CD4-positive, alpha-beta T cell treated with Interleukin-1 beta for 1 hour (primary cell): ENCODE results near the gene CNNM2.

Experiments
- DNase-seq, 2 donors: peaks; one replicate each; pipeline ENCODE4 v3.0.0-alpha.2; 2020 to 2022

Gene CNNM2

GRCh38 chr10:102917962-102918816 lies at the start of gene CNNM2:
Gene CNNM2 (plus strand): TSS chr10:102918294. CDS start chr10:102918481, 187 bp downstream.
- peak; percentile 100 for DNase-seq

DNA sequence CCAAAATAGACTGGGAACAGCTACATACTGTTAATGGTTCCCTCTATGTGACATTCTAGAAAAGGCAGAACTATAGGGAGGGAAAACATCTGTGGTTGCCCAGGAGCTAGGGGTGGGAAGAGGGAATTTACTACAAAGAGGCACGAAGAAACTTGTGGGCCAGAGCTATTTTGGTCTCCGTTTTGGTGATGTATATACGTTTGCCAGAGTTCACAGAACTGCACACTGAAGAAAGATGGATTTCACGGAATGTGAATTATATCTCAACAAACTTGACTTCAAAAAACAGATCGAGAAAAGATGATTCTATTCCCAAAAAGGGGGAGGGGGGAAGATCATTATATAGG lies 49.2 kb upstream of the CNNM2 start:
- no peak for DNase-seq

GRCh38 chr10:102869258-102870198 lies 48.6 kb upstream of the CNNM2 start, which contains the start of gene AS3MT:
Gene AS3MT (plus strand): TSS chr10:102869470. CDS start chr10:102869593, 123 bp downstream.
- no peak for DNase-seq

- DNase-seq, result no peak
Observed at GRCh38 chr10:102870221-102870620, 47.9 kb upstream of the CNNM2 start.

- no peak for DNase-seq
Observed at GRCh38 chr10:102872163-102872562, 45.9 kb upstream of the CNNM2 start.

DNA sequence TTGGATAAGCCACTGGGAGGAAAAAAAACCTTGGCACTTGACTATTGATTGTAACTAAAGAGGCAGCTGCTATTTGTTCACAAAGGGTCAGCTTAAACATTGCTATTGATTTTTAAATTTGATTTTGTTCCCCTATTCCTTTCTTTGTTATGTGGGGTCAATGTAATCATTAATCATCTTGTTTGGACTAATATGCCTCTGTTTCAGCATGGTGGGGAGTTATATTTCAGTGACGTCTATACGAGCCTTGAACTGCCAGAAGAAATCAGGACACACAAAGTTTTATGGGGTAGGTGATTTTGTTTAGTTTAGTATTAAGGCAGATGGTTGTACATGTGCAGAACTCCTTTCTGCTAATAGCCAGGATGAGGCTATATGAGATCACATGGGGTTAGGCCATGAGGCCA lies 41.3 kb upstream of the CNNM2 start:
- DNase-seq, result no peak

DNA sequence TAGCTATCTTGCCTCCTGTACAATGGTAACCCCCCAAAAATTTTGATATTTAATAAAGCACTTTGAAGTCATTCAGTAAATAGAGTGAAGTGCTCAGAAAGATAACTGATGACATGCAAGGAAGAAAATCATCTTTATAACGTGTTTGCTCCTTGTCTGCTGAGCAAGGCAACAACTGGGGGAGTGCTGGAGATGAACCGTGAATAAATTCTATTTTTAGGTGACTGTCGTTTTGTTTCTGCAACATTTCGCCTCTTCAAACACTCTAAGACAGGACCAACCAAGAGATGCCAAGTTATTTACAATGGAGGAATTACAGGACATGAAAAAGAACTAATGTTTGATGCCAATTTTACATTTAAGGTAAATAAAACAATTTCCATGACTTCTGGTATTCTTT lies 39.5 kb upstream of the CNNM2 start:
- no peak for DNase-seq

DNA sequence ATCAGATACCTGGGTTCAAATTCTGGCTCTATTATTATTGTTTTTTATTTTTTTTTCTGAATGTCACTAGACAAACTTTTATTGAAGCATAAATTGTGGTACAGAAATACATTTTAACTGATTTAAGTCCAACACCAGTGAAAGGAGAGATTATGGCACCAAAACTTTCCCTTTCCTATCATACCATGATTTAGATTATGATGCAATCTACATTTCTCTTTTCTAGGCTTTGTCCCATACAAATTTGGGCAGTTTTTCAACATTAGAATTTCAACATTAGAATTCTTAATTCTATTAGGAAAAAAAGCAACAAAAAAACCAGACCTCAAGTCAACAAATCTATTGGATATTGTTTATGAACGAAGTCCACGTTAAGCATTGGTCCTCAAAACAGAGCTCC lies 37.8 kb upstream of the CNNM2 start:
- no peak for DNase-seq

DNA sequence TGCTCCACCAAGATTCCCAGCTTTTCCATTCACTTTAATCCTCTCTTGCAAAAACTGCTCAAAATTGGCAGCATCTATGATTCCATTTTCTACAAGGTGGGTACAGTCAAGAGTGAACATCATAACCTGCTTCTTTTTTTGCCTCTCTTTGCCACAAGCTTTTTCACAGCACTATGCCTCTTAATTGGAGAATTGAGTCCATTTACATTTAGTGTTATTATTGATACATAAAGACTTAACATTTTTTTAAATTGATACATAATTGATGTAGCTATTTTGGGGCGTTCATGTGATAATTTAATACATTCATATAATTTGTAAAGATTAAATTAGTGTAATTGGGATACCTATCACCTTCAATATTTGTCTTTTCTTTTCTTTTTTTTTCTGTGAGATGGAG lies 30.0 kb upstream of the CNNM2 start:
- DNase-seq, result no peak

GRCh38 chr10:102894466-102895213 lies 23.5 kb upstream of the CNNM2 start:
- no peak for DNase-seq

DNA sequence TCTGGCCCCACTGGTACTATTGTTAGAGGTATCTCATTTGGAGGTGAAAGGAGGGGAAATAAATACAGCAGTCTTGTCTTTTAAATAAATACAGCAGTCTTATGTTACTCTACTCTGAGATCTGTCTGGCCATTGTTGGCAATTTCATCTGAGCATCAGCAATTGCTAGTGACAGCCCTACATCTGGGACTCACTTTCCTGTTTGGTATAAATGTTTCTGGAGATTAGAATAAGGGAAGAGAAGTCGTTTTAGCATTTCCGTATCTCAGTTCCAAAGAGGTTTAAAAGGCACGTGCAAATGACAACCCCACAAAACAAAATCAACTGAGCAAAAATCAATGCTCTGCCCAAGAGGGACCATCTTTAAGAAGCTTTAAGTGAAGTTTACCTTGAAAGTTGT lies 18.1 kb upstream of the CNNM2 start:
- DNase-seq, result no peak

GRCh38 chr10:102904346-102904745 lies 13.7 kb upstream of the CNNM2 start:
- no peak for DNase-seq

DNA sequence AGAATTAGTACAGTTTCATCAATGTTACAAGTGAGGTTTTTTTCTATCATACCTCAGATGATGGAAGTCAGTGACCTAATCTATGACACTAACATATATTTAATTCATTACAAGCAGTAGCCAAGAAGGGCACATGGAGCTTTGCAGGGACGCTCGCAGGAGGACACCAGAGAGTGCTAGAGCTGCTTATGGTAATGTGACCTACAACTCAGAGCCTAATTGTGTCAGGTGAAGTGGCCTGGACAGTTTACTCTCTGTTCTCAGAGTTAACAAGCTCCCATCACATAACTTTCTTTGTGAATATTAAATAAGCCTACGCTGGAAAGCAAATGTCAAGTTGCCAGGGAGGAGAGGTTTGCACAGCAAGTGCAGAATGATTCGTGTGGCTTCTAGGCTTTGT lies 11.6 kb upstream of the CNNM2 start:
- no peak for DNase-seq

DNA sequence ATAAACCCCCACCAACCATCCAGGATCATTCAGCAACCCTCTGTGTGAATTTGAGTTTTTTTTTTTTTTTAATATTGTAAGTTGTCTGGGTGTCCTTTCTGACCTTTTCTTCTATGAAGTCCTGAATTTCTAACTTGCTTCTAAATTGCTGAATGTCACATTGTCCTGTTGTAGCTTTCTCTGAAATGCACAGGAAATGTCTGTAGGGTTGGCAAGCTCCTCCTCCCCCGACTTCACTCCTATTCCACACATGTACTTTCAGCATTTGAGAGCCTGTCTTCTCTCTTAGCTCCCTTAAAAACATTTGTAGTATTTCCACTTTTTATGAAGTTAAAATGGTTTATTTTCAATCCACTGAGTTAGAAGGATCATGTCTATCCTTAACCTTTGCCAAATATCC lies 3.3 kb upstream of the CNNM2 start:
- no peak for DNase-seq

GRCh38 chr10:102916173-102916572 lies 1.9 kb upstream of the CNNM2 start:
- no peak for DNase-seq

GRCh38 chr10:102917314-102917961 lies 656 bp upstream of the CNNM2 start:
- peak; percentile 83 to 84 for DNase-seq

GRCh38 chr10:102918817-102919245 lies 737 bp downstream of the CNNM2 start:
- peak in 1 of 2 donors; percentile 29 for DNase-seq

DNA sequence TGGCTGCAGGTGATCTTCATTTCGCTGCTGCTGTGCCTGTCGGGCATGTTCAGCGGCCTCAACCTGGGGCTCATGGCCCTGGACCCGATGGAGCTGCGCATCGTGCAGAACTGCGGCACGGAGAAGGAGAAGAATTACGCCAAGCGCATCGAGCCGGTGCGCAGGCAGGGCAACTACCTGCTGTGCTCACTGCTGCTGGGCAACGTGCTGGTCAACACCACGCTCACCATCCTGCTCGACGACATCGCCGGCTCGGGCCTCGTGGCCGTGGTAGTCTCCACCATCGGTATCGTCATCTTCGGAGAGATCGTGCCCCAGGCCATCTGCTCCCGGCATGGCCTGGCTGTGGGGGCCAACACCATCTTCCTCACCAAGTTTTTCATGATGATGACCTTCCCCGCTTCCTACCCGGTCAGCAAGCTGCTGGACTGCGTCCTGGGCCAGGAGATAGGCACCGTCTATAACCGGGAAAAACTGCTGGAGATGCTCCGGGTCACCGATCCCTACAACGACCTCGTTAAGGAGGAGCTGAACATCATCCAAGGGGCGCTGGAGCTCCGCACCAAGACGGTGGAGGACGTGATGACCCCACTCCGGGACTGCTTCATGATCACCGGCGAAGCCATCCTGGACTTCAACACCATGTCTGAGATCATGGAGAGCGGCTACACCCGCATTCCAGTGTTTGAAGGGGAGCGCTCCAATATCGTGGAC lies 1.3 kb downstream of the CNNM2 start:
- DNase-seq, result no peak

GRCh38 chr10:102919992-102920739 lies 2.1 kb downstream of the CNNM2 start:
- no peak for DNase-seq

GRCh38 chr10:102923601-102924000 lies 5.5 kb downstream of the CNNM2 start:
- DNase-seq, result no peak

GRCh38 chr10:102926842-102927241 lies 8.7 kb downstream of the CNNM2 start:
- no peak for DNase-seq
